B cell (primary cell): ENCODE data around the gene GPN1. TPM values are rescaled to one million over a fixed set of nuclear protein-coding genes. Genes with fewer than 3 reads are reported as not detected.
A peak's percentile ranks its signal among the peaks of the same experiment; 100 is the strongest.

ENCODE experiments used
- ATAC-seq: fragments of 200-7000 bp; cut with Tn5 transposase; one replicate; pipeline ENCODE4 v1.10.0; 2021; ENCODE audit warnings: low read depth, mild to moderate bottlenecking, moderate number of reproducible peaks, moderate library complexity
- CTCF ChIA-PET: fragments of 350-600 bp; sonication (Branson Sonifier 250); formaldehyde crosslinking; loops from one replicate; lab custom pipeline; 2021; ENCODE audit warnings: antibody characterized with exemption, inconsistent platforms; lab: Charles Lee
- POLR2A ChIA-PET: fragments of 350-600 bp; sonication (Branson Sonifier 250); formaldehyde crosslinking; loops from one replicate; lab custom pipeline; 2021; ENCODE audit warnings: antibody characterized with exemption; lab: Charles Lee
- DNase-seq: peaks from one replicate; pipeline ENCODE4 v3.0.0; 2013
- H2AFZ ChIP-seq: 2 replicates; pipeline ENCODE4 v1.6.1; 2012; ENCODE audit warnings: mild to moderate bottlenecking, low read depth, low read length; ENCODE audit not compliant: insufficient read depth, poor library complexity, severe bottlenecking
- H3K27ac ChIP-seq, 2 donors: 1 replicate in 1 of 2; 2 replicates in 1 of 2; pipeline ENCODE4 v1.5.1; 2012 to 2013; ENCODE audit warnings: low read length in 2 of 2, mild to moderate bottlenecking in 2 of 2, moderate library complexity in 1 of 2
- H3K27me3 ChIP-seq, 4 experiments: fragments of 200-600 bp in 1 of 4; sonication (generic) in 1 of 4; replicated peaks in 1 of 4; 1 replicate in 2 of 4; 2 replicates in 2 of 4; pipeline versions ENCODE4 v1.6.1 to v1.7.0; 2013 to 2016; ENCODE audit warnings: low read length in 3 of 4, mild to moderate bottlenecking in 2 of 4, mixed read lengths in 1 of 4, moderate library complexity in 1 of 4; ENCODE audit not compliant: insufficient read depth in 4 of 4, control insufficient read depth in 3 of 4; ENCODE audit errors: control extremely low read depth in 1 of 4
- H3K36me3 ChIP-seq, 2 experiments: replicated peaks in 1 of 2; 1 replicate in 1 of 2; 2 replicates in 1 of 2; pipeline versions ENCODE4 v1.6.1 to v1.7.1; 2013; ENCODE audit warnings: low read length in 1 of 2; ENCODE audit not compliant: insufficient read depth in 2 of 2, control insufficient read depth in 1 of 2; ENCODE audit errors: control extremely low read depth in 1 of 2, extremely low read depth in 1 of 2
- H3K4me1 ChIP-seq, 2 donors: fragments of 200-600 bp in 1 of 2; sonication (generic) in 1 of 2; 1 replicate in 1 of 2; 2 replicates in 1 of 2; pipeline versions ENCODE4 v1.5.1 to v1.6.1; 2013 to 2017; ENCODE audit warnings: low read length in 2 of 2; ENCODE audit not compliant: control insufficient read depth in 2 of 2, insufficient read depth in 2 of 2
- H3K4me2 ChIP-seq: replicated peaks from 2 replicates; pipeline ENCODE3; 2012; ENCODE audit warnings: mild to moderate bottlenecking, low read depth, low read length; ENCODE audit not compliant: poor library complexity, severe bottlenecking
- H3K4me3 ChIP-seq, 5 experiments: fragments of 200-600 bp in 1 of 5; sonication (generic) in 1 of 5; 1 replicate in 3 of 5; 2 replicates in 2 of 5; pipeline versions ENCODE4 v1.5.1 to v1.7.0; 2011 to 2016; ENCODE audit warnings: low read length in 4 of 5, mild to moderate bottlenecking in 4 of 5, low read depth in 2 of 5, control low read depth in 1 of 5, moderate library complexity in 1 of 5; ENCODE audit not compliant: insufficient read depth in 1 of 5; ENCODE audit errors: control extremely low read depth in 1 of 5, extremely low read depth in 1 of 5
- H3K79me2 ChIP-seq: fragments of 200-600 bp; sonication (generic); one replicate; pipeline ENCODE4 v1.6.0; 2016; ENCODE audit warnings: low read length; ENCODE audit not compliant: control insufficient read depth, insufficient read depth
- H3K9ac ChIP-seq: fragments of 200-600 bp; sonication (generic); 2 replicates; pipeline ENCODE4 v1.6.1; 2017; ENCODE audit warnings: mild to moderate bottlenecking, low read length, moderate library complexity
- H3K9me3 ChIP-seq, 3 donors: one replicate each; pipeline versions ENCODE4 v1.6.1 to v1.7.1; 2013; ENCODE audit warnings: low read length in 2 of 3; ENCODE audit not compliant: control insufficient read depth in 2 of 3, insufficient read depth in 1 of 3; ENCODE audit errors: control extremely low read depth in 1 of 3
- H4K20me1 ChIP-seq: 2 replicates; pipeline ENCODE4 v1.6.0; 2012; ENCODE audit warnings: mild to moderate bottlenecking, low read length; ENCODE audit not compliant: insufficient read depth, control insufficient read depth, poor library complexity, severe bottlenecking
- H3K27ac Mint-ChIP-seq: one replicate; pipeline ENCODE4 v1.8.0; 2021; ENCODE audit warnings: mixed read lengths
- H3K27me3 Mint-ChIP-seq: one replicate; pipeline ENCODE4 v1.8.0; 2021; ENCODE audit warnings: mixed read lengths
- H3K4me1 Mint-ChIP-seq: one replicate; pipeline ENCODE4 v1.8.0; 2021; ENCODE audit warnings: mixed read lengths
- H3K4me3 Mint-ChIP-seq: one replicate; pipeline ENCODE4 v1.8.0; 2021; ENCODE audit warnings: mixed read lengths
- H3K9me3 Mint-ChIP-seq: one replicate; pipeline ENCODE4 v1.8.0; 2022; ENCODE audit warnings: mixed read lengths; ENCODE audit not compliant: insufficient read depth
- EZH2 ChIP-seq: IDR thresholded peaks from 2 replicates; pipeline ENCODE4 v1.6.1; 2012; ENCODE audit warnings: borderline replicate concordance, low read depth, mild to moderate bottlenecking, moderate library complexity, low read length; ENCODE audit not compliant: insufficient read depth, poor library complexity, severe bottlenecking
- WGBS: methylation state at CpG from one replicate; pipeline ENCODE4 v1.1.5; 2013; ENCODE audit warnings: missing lambda C conversion rate; ENCODE audit not compliant: insufficient coverage; 5-methylcytosine and 5-hydroxymethylcytosine counted together
- intact Hi-C: fragments of 100-400 bp; cut with micrococcal nuclease; formaldehyde crosslinking; loops from one replicate; pipeline ENCODE4 v1.10.0; 2022
- polyA plus RNA-seq: library from polyadenylated mRNA; depleted of rRNA; stranded (reverse); fragments of >200 nt; gene quantifications from 2 replicates; pipeline ENCODE4 v1.2.3, GENCODE V29; 2012
- total RNA-seq, 2 donors: library from RNA; stranded (reverse); fragments of 120-200 nt in 1 of 2; gene quantifications; 1 replicate in 1 of 2; 2 replicates in 1 of 2; pipeline versions ENCODE4 v1.2.3 to v1.2.4, GENCODE V29; 2013 to 2022
- TF ChIP-seq, protein P1 (sequence below): fragments of 200-600 bp; IDR thresholded peaks from one replicate; pipeline ENCODE4 v1.8.0; 2022; ENCODE audit warnings: antibody characterized with exemption, mild to moderate bottlenecking

Gene GPN1
- total and polyA plus RNA-seq, 2 donors (not counting 1 experiment from before 2014, with no cell fraction given), result 17.5 to 26.0 TPM

DNA sequence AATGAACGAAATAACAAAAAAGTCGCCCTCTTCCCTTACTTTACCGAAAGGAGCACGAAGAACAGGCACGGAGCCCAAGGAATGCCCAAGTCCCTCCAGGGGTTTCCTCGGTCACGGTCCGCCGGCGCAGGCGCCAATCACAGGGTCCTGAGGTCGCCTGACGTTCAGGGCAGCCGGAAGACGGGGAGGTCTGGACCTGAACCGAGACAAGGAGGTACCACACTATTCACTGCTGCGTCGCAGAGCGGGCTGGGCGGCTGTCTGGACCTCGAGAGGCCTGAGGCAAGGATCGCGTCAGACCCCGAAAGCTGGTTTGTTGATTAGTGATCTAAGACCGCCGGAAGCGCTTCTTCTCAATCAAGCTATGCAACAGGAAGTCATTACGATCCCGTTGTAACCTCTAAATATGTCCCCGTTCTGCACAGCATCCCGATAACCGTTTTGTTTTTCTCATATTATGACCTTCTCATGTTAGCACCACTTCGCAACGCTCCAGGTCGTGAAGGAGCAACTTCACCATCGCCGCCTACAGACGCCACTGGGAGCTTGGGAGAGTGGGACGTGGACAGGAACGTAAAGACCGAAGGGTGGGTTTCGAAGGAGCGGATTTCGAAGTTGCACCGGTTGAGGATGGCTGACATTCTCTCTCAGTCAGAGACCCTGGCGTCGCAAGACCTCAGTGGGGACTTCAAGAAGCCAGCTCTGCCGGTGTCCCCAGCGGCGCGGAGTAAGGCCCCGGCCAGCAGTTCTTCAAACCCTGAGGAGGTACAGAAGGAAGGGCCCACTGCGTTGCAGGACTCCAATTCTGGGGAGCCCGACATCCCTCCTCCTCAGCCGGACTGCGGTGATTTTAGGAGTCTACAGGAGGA is 34.7 kb downstream of the GPN1 start, which contains the start of the genes SLC4A1AP and SUPT7L:
SLC4A1AP (plus strand) TSS at position 605 of the 869 bp plus-strand sequence; CDS start at position 631, 26 bp downstream.
SUPT7L (minus strand) TSS at position 330 of the 869 bp plus-strand sequence. CDS start 1,422 bp downstream, outside the sequence.
- H3K36me3 ChIP-seq, result peaks cover 4 to 42% of the 10 kb centered on the region in 2 experiments
- Mint-ChIP-seq H3K9me3 (no peaks in the 10 kb centered on the region), H3K4me3 (peak within 1 kb of the TSS; percentile 99), H3K4me1 (peaks cover 42% of the 10 kb centered on the region), H3K27ac (peak within 1 kb of the TSS; percentile 99), H3K27me3 (no peaks in the 10 kb centered on the region)
- WGBS, result under 1% methylated on average over 54 of the region's 56 CpGs
- TF ChIP-seq, protein P1, sequence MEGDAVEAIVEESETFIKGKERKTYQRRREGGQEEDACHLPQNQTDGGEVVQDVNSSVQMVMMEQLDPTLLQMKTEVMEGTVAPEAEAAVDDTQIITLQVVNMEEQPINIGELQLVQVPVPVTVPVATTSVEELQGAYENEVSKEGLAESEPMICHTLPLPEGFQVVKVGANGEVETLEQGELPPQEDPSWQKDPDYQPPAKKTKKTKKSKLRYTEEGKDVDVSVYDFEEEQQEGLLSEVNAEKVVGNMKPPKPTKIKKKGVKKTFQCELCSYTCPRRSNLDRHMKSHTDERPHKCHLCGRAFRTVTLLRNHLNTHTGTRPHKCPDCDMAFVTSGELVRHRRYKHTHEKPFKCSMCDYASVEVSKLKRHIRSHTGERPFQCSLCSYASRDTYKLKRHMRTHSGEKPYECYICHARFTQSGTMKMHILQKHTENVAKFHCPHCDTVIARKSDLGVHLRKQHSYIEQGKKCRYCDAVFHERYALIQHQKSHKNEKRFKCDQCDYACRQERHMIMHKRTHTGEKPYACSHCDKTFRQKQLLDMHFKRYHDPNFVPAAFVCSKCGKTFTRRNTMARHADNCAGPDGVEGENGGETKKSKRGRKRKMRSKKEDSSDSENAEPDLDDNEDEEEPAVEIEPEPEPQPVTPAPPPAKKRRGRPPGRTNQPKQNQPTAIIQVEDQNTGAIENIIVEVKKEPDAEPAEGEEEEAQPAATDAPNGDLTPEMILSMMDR, result no peak
- TF ChIP-seq EZH2, result no peak
- peaks cover 42% of the 10 kb centered on the region for H3K79me2 ChIP-seq
- ATAC-seq (peak; percentile 80), DNase-seq (peak; percentile 94)
- H3K4me1 ChIP-seq, result peaks cover 19 to 23% of the 10 kb centered on the region in 2 donors
- intact Hi-C loops, result loop anchor here (1.0 to 10.0 kb wide), 7 partner anchors 19 to 293 kb away; partner anchors contain the start of genes CCDC121, EIF2B4, GPN1 and IFT172
- peak within 1 kb of the TSS; percentile 99 for H2AFZ ChIP-seq
- H3K27me3 ChIP-seq, result no peaks in the 10 kb centered on the region
- ChIA-PET POLR2A (interaction anchor here (0.6 to 1.6 kb wide), 4 partner anchors 35 to 1372 kb away, joined by 4 to 7 read pairs (median 5); partner anchors contain the start of genes CCDC121, GPN1 and SNX17), CTCF (interaction anchor here (0.7 to 2.3 kb wide), 4 partner anchors 8 to 1088 kb away, joined by 3 to 22 read pairs (median 4); partner anchors contain the start of genes PPP1CB and SNX17)
- peak within 1 kb of the TSS; percentile 96 for H3K4me2 ChIP-seq
- H3K9ac ChIP-seq, result peak within 1 kb of the TSS; percentile 98
- peak within 1 kb of the TSS; percentile 75 to 99 for H3K27ac ChIP-seq
- no peaks in the 10 kb centered on the region for H4K20me1 ChIP-seq
- H3K9me3 ChIP-seq, result peaks cover 0 to 3% (median 0%) of the 10 kb centered on the region in 3 donors
- H3K4me3 ChIP-seq, result peak within 1 kb of the TSS; percentile 75 to 100 (median 97)
